NCI-H1436 treated with DMSO at 0.1 percent for 48 hours (cell line): ENCODE data around the gene EPB41L2.

Experiments
- DNase-seq: peaks from one replicate; lab custom pipeline; 2025; lab: John Stamatoyannopoulos, UW

Gene EPB41L2

DNA sequence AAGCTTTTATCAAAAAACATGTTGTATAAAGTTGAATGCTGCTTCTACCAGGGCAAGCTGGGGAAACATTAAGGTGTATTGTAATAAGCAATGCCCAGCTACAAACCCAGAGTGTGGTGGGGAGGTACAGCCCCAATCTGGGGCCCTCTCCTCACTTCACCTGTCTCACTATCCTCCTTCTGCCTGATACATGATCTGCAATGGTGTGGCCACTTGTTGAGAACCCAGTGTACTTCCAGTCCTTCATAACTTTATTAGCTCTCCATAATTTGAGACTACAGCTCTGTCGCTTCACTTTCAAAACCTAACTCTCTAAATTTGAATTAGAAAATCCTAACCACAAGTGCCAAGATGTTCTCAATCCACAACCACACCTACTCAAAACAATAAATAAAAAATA, 84.9 kb downstream of the EPB41L2 start:
- DNase-seq = no peak

GRCh38 chr6:130975325-130975724, 87.7 kb downstream of the EPB41L2 start:
- DNase-seq = no peak

GRCh38 chr6:130973521-130974277, 89.3 kb downstream of the EPB41L2 start:
- no peak for DNase-seq

DNA sequence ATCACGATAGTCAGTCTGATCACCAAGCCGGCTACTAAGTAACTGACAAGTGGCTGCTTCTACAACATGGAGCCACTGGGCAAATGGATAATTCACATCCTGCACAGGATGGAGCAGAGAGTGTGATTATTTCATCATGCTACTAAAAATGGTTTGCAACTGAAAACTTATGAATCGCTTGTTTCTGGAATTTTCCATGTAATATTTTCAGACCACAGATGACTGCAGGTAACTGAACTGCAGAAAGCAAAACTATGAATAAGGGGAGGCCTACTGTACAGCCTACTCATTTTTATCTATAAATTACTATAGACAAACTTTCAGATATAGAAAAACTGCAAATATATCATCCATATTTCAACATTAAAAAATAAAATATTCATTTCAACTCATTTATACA, 91.5 kb downstream of the EPB41L2 start:
- no peak for DNase-seq

DNA sequence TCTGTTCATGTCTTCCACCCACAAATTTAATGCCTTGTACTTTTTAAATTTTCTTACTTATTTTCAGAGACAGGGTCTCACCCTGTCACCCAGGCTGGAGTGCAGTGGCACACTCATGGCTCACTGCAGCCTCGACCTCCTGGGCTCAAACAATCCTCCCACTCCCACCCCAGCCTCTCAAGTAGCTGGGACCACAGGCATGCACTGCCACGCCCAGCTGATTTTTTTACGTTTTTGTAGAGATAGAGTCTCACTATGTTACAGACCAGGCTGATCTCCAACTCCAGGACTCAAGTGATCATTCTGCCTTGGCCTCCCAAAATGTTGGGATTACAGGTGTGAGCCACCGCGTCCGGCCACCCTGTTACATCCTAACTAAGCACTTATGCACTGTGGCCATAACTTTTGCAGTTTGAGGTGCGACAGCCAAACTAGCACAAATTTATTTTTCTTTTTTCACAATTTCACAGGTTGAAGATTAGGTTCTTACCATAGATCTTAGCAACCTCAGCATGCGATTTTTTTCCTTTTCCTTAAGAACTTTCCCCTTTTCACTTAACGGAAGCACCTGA, 92.1 kb downstream of the EPB41L2 start:
- no peak for DNase-seq

- no peak for DNase-seq
Observed at GRCh38 chr6:130969791-130970491, 93.1 kb downstream of the EPB41L2 start.

DNA sequence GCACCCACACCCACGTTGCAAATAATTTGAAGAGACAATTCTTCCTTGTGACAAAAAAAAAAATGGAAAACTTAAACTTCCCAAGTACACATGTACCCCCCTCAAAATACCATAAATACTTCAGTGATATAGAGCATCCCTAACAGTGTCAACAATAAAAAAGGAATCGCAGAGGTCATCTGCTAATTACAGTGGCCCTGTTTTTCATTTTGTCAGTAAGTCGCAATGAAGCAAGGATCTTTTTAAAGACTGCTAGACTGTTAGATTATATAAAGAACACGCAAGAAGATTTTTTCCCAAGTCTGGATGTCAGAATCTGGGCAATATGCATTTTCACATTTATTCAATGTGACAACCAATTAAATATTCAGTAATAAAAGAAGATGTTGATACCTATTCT, 93.9 kb downstream of the EPB41L2 start:
- DNase-seq = no peak

GRCh38 chr6:130968476-130968875, 94.6 kb downstream of the EPB41L2 start:
- DNase-seq = no peak

GRCh38 chr6:130967502-130968445, 95.3 kb downstream of the EPB41L2 start:
- DNase-seq = no peak

DNA sequence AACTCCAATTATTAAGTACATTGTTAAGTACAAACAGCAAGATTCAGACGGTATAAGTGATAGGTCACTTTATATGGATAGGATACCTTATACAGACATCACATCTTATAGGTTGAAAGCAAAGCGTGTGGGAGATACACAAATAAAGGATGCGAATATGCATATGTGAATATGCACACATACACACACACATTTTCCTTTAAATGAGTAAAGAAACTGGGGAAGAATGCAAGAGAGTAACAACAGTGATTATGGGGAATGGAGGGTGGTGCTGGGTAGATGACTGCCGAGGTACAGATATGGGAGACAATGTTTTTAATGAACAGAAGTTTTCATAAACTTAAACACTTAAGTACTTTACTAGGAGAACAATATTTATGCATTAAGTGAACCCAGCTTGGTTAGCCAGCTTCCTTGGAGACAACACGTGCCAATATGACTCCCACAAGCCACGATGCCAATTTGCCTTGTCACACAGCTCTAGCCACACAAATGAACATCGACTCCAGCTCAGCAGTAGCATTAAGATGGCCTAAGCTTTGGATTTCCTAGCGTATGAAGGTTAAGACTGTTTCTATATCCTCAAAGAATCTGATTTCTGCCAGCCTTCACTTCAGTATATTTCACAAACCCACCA, 96.6 kb downstream of the EPB41L2 start:
- DNase-seq = no peak

DNA sequence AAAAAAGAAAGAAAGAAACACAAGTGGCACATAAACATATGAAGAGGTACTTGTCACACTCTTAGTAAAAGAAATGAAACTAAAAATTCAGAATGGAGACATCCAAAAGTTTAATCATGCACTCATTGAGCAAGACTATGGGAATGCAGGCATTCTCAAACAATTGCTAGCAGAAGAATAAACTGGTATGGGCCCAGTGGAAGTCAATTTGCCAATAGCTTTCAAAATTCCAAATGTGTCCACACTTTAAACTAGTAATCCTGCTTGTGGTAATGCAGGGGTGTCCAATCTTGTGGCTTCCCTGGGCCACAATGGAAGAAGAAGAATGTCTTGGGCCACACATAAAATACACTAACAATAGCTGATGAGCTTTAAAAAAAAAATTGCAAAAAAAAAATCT, 97.4 kb downstream of the EPB41L2 start:
- no peak for DNase-seq

DNA sequence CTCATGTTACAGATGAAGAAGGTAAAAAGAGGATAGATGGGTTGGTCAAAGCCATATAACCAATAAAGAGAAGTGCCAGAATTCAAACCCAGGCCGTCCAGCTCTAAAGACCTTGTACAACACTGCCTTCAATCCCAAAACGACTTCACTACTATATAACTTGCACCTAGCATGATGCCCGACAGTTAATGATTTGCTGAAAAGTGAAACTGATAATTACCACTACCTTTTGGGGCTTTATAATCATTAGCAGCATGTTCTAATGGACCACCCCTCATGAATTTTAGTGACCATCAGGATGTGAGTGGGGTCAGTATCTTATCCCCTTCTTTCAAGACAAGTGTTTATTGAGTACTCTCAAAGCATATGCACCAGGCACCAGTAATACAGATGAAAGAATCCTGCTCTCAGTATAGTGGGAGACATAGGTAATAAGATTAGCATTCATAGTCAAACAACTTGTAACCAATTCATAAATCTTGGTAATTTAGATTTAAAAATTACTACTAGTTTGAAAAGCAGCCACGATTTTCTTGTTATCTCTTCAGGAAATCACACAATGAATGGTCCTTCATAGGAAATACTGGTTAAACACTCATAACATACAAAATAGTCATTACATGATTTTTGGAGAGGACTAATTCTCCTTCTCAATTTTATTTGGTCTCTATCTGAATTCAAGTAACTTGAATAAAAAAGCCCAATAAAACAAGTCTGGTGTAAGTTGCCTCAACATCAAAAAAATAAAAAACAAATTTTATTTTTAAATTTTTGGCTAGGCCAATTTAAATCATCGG, 98.0 kb downstream of the EPB41L2 start:
- no peak for DNase-seq

GRCh38 chr6:130964289-130964688, 98.8 kb downstream of the EPB41L2 start:
- DNase-seq = no peak

GRCh38 chr6:130962966-130963365, 100.1 kb downstream of the EPB41L2 start:
- no peak for DNase-seq

DNA sequence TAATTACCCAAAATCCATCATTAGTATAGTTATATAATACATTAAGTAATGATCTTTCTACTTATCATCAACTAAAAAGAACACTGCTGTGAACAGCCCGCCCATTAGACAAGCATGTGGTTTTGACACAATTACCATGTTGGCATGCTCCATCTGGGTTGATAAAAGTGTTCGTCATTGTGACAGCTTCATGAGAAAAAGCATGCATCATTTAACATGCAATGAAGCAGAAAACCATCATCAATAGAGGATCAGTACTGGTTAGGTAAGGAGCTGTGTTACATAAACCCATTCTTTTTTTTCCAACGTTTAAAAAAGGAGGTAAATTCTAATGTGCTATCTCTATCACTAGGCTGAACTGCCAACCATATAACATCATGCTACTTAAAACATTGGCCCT, 101.9 kb downstream of the EPB41L2 start:
- no peak for DNase-seq

- DNase-seq = no peak
Observed at GRCh38 chr6:130959951-130960350, 103.1 kb downstream of the EPB41L2 start.

- DNase-seq = no peak
Observed at GRCh38 chr6:130958468-130958867, 104.6 kb downstream of the EPB41L2 start.

- no peak for DNase-seq
Observed at GRCh38 chr6:130955755-130956154, 107.3 kb downstream of the EPB41L2 start.

DNA sequence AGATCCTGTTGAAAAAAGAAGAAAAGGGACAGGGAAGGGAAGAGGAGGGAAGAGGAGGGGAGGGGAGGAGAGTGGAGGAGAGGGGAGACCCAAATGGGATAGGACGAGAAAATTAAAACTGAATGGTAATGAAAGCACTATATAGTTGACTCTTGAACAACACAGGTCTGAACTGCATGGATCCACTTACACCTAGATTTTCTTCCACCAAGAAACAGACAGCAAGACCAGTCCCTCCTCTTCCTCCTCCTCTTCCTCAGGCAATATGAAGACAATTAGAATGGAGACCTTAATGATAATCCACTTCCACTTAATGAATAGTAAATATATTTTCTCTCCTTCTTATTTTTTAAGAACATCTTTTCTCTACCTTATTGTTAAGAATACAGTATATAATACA, 113.5 kb downstream of the EPB41L2 start:
- DNase-seq = no peak

- DNase-seq = no peak
Observed at GRCh38 chr6:130947464-130947863, 115.6 kb downstream of the EPB41L2 start.

GRCh38 chr6:130946076-130946475, 117.0 kb downstream of the EPB41L2 start:
- no peak for DNase-seq
